SK-N-SH (cell line): ENCODE data around the gene KPNA5. TPM values are rescaled to one million over a fixed set of nuclear protein-coding genes. Genes with fewer than 3 reads are reported as not detected.

Source experiments
- CTCF ChIA-PET: fragments of 300-600, 350-600 bp; formaldehyde crosslinking; extraction: SDS; loops from one replicate; lab custom pipeline; 2021; lab: Yijun Ruan, JAX
- POLR2A ChIA-PET: fragments of 350-600 bp; sonication (Branson Sonifier 250); formaldehyde crosslinking; extraction: SDS; loops from one replicate; lab custom pipeline; 2020; ENCODE audit warnings: antibody characterized with exemption, inconsistent platforms; lab: Yijun Ruan, JAX
- DNase-seq: peaks from one replicate; pipeline ENCODE4 v3.0.0; 2012
- H2AFZ ChIP-seq: fragments of 200-600 bp; sonication (generic); 2 replicates; pipeline ENCODE4 v1.8.1; 2016; ENCODE audit warnings: antibody characterized with exemption, mild to moderate bottlenecking, low read depth
- H3F3A ChIP-seq: fragments of 200-600 bp; sonication (generic); replicated peaks from 2 replicates; pipeline ENCODE3; 2016; ENCODE audit warnings: antibody characterized with exemption, mild to moderate bottlenecking; ENCODE audit not compliant: insufficient read depth
- H3K27ac ChIP-seq, 2 experiments: fragments of 200-500 bp in 1 of 2; fragments of 200-600 bp in 1 of 2; sonication (Bioruptor generic) in 1 of 2; sonication (generic), shearing (Covaris generic) in 1 of 2; 2 replicates each; pipeline versions ENCODE4 v1.5.1 to v1.6.1; 2014 to 2016; ENCODE audit warnings: low read depth in 2 of 2, inconsistent platforms in 1 of 2, low read length in 1 of 2, mild to moderate bottlenecking in 1 of 2, mixed read lengths in 1 of 2
- H3K27me3 ChIP-seq: fragments of 200-600 bp; sonication (generic), shearing (Covaris generic); 2 replicates; pipeline ENCODE4 v1.6.1; 2016; ENCODE audit warnings: mixed run types; ENCODE audit not compliant: insufficient read depth
- H3K36me3 ChIP-seq, 2 experiments: fragments of 200-500 bp in 1 of 2; fragments of 200-600 bp in 1 of 2; sonication (Bioruptor generic) in 1 of 2; sonication (generic) in 1 of 2; replicated peaks in 1 of 2; 2 replicates each; pipeline versions ENCODE3 to v1.5.1; 2014 to 2016; ENCODE audit warnings: low read length in 1 of 2, mild to moderate bottlenecking in 1 of 2; ENCODE audit not compliant: insufficient read depth in 2 of 2, control insufficient read depth in 1 of 2
- H3K4me1 ChIP-seq, 2 experiments: fragments of 200-500 bp in 1 of 2; fragments of 200-600 bp in 1 of 2; sonication (Bioruptor generic) in 1 of 2; sonication (generic), shearing (Covaris generic) in 1 of 2; 2 replicates each; pipeline versions ENCODE4 v1.5.1 to v1.6.1; 2014 to 2016; ENCODE audit warnings: low read depth in 1 of 2, low read length in 1 of 2, mixed run types in 1 of 2; ENCODE audit not compliant: insufficient read depth in 2 of 2, control insufficient read depth in 1 of 2
- H3K4me2 ChIP-seq: fragments of 200-600 bp; sonication (generic), shearing (Covaris generic); 2 replicates; pipeline ENCODE4 v1.6.1; 2017; ENCODE audit warnings: mixed run types
- H3K4me3 ChIP-seq, 2 experiments: fragments of 200-500 bp in 1 of 2; fragments of 200-600 bp in 1 of 2; sonication (Bioruptor generic) in 1 of 2; sonication (generic), shearing (Covaris generic) in 1 of 2; 2 replicates each; pipeline versions ENCODE4 v1.5.1 to v1.8.1; 2014 to 2016; ENCODE audit warnings: low read depth in 2 of 2, inconsistent platforms in 1 of 2, low read length in 1 of 2, mild to moderate bottlenecking in 1 of 2, mixed read lengths in 1 of 2, moderate library complexity in 1 of 2
- H3K79me2 ChIP-seq: fragments of 200-600 bp; sonication (generic); 2 replicates; pipeline ENCODE4 v1.8.1; 2017; ENCODE audit warnings: mild to moderate bottlenecking; ENCODE audit not compliant: insufficient read depth
- H3K9ac ChIP-seq: fragments of 200-600 bp; sonication (generic); 2 replicates; pipeline ENCODE4 v1.6.1; 2017; ENCODE audit warnings: mixed run types
- H3K9me2 ChIP-seq: fragments of 200-600 bp; sonication (generic); 2 replicates; pipeline ENCODE4 v1.6.1; 2017; ENCODE audit warnings: mixed run types
- H3K9me3 ChIP-seq: fragments of 200-600 bp; sonication (generic); 2 replicates; pipeline ENCODE4 v1.6.1; 2017; ENCODE audit warnings: mixed run types, mild to moderate bottlenecking, moderate library complexity
- H4K20me1 ChIP-seq: fragments of 200-600 bp; sonication (generic); 2 replicates; pipeline ENCODE4 v1.6.1; 2017; ENCODE audit warnings: mild to moderate bottlenecking, mixed run types; ENCODE audit not compliant: insufficient read depth
- EZH2phosphoT487 ChIP-seq: fragments of 200-600 bp; sonication (generic); IDR thresholded peaks from 2 replicates; pipeline ENCODE4 v1.6.1; 2017; ENCODE audit warnings: low read depth, mixed run types, mild to moderate bottlenecking, antibody characterized with exemption, moderate library complexity, borderline replicate concordance
- FOSL2 ChIP-seq: IDR thresholded peaks from 2 replicates; pipeline ENCODE4 v1.4.0; 2012; ENCODE audit warnings: low read depth, mild to moderate bottlenecking, moderate library complexity, borderline replicate concordance
- FOXJ3 ChIP-seq: sonication (generic); formaldehyde crosslinking; IDR thresholded peaks from 2 replicates; pipeline ENCODE4 v1.5.1; 2020; ENCODE audit warnings: mild to moderate bottlenecking, missing genetic modification reagents
- GATA2 ChIP-seq: sonication (generic); formaldehyde crosslinking; IDR thresholded peaks from 2 replicates; pipeline ENCODE4 v1.5.0; 2020; ENCODE audit warnings: mild to moderate bottlenecking, missing genetic modification reagents
- JUND ChIP-seq: IDR thresholded peaks from 2 replicates; pipeline ENCODE4 v1.4.0; 2012
- PBX3 ChIP-seq: IDR thresholded peaks from 2 replicates; pipeline ENCODE4; 2012
- RAD21 ChIP-seq: IDR thresholded peaks from 2 replicates; pipeline ENCODE4 v1.6.1; 2012; ENCODE audit warnings: mild to moderate bottlenecking, low read length
- REST ChIP-seq: IDR thresholded peaks from 2 replicates; pipeline ENCODE4 v1.6.1; 2012; ENCODE audit warnings: mild to moderate bottlenecking, low read depth, low read length, moderate library complexity
- RFX5 ChIP-seq: IDR thresholded peaks from 2 replicates; pipeline ENCODE4 v1.6.1; 2012; ENCODE audit warnings: mild to moderate bottlenecking, improper control_type of control experiment, low read length
- TAF1 ChIP-seq: IDR thresholded peaks from 2 replicates; pipeline ENCODE4 v1.6.1; 2012; ENCODE audit warnings: low read depth, mild to moderate bottlenecking, low read length, moderate library complexity, borderline replicate concordance
- YY1 ChIP-seq: IDR thresholded peaks from 2 replicates; pipeline ENCODE4 v1.4.0; 2012; ENCODE audit warnings: low read depth, mild to moderate bottlenecking
- ZBTB33 ChIP-seq: IDR thresholded peaks from 2 replicates; pipeline ENCODE4 v1.4.0; 2012; ENCODE audit warnings: low read depth, borderline replicate concordance
- WGBS: methylation state at CpG from one replicate; pipeline ENCODE4 v1.1.6; 2017; ENCODE audit warnings: low lambda C conversion rate; 5-methylcytosine and 5-hydroxymethylcytosine counted together
- polyA plus RNA-seq, 3 experiments: library from polyadenylated mRNA; depleted of rRNA; stranded (reverse); fragments of >200 nt; gene quantifications; 2 replicates each; pipeline ENCODE4 v1.2.3, GENCODE V29; 2012

Gene KPNA5
- polyA plus RNA-seq, 1 of the 3 experiments (the other 2 are of a cell fraction): 1.9 TPM

GRCh38 chr6:116764629-116764960, 83.6 kb downstream of the KPNA5 start:
- H3K36me3 ChIP-seq: no peaks in the 10 kb centered on the region
- peaks cover 14% of the 10 kb centered on the region; the same call in 1 of the 2 replicates for H3K27me3 ChIP-seq
- DNase-seq: peak; percentile 30
- peaks cover 0 to 11% of the 10 kb centered on the region in 2 experiments; a peak in 2 of 4 replicates for H3K4me1 ChIP-seq
- no peaks in the 10 kb centered on the region for H3K9me2 ChIP-seq
- no peak overlapping the region for H2AFZ ChIP-seq
- H3K9ac ChIP-seq: no peak overlapping the region
- H3K4me3 ChIP-seq: peak overlapping the region in 1 of 2 experiments; percentile 19; a peak in 2 of 4 replicates
- CTCF ChIA-PET: interaction anchor here (2.0 kb wide), 1 partner anchor 15 kb away, joined by 9 read pairs; no protein-coding TSS in a partner anchor
- H3K9me3 ChIP-seq: no peaks in the 10 kb centered on the region
- H3F3A ChIP-seq: no peaks in the 10 kb centered on the region
- TF ChIP-seq PBX3 (no peak), ZBTB33 (no peak), EZH2phosphoT487 (no peak), GATA2 (no peak), JUND (no peak), RFX5 (no peak)
- H3K27ac ChIP-seq: peak overlapping the region in 1 of 2 experiments; percentile 75; a peak in 1 of 4 replicates
- POLR2A ChIA-PET: no interaction called here
- no peaks in the 10 kb centered on the region for H4K20me1 ChIP-seq
- WGBS: 61% methylated on average over 18 of the region's 19 CpGs
- H3K79me2 ChIP-seq: no peaks in the 10 kb centered on the region
- peak overlapping the region; percentile 28; the same call in 1 of the 2 replicates for H3K4me2 ChIP-seq

- Histone ChIP-seq H3K4me3 (peak within 1 kb of the TSS in 1 of 2 experiments; percentile 19; a peak in 2 of 4 replicates), H3K79me2 (no peaks in the 10 kb centered on the region), H4K20me1 (no peaks in the 10 kb centered on the region), H3K4me2 (peak within 1 kb of the TSS; percentile 28; the same call in 1 of the 2 replicates), H3K36me3 (no peaks in the 10 kb centered on the region), H3K9me3 (no peaks in the 10 kb centered on the region), H3K9me2 (no peaks in the 10 kb centered on the region), H3K9ac (no peak within 1 kb of the TSS), H2AFZ (0 out of 2 replicates have a peak within 1 kb of the TSS, but pooled peaks have one; percentile 36), H3F3A (no peaks in the 10 kb centered on the region), H3K4me1 (peaks cover 0 to 11% of the 10 kb centered on the region in 2 experiments; a peak in 2 of 4 replicates), H3K27ac (peak within 1 kb of the TSS in 1 of 2 experiments; percentile 75; a peak in 1 of 4 replicates), H3K27me3 (peaks cover 14% of the 10 kb centered on the region; the same call in 1 of the 2 replicates)
- WGBS: 38% methylated on average over 44 of the region's 89 CpGs
- DNase-seq: peak; percentile 69
- no peak for TF ChIP-seq FOSL2
- TF ChIP-seq TAF1: no peak
- no peak for TF ChIP-seq RAD21
- TF ChIP-seq FOXJ3: no peak
- no peak for TF ChIP-seq EZH2phosphoT487
- TF ChIP-seq REST: no peak
- no peak for TF ChIP-seq PBX3
- no peak for TF ChIP-seq YY1
- ChIA-PET CTCF (interaction anchor here (0.6 to 2.0 kb wide), 3 partner anchors 11 to 918 kb away, joined by 3 to 9 read pairs (median 3); no protein-coding TSS in a partner anchor), POLR2A (interaction anchor here (0.6 kb wide), 1 partner anchor 914 kb away, joined by 3 read pairs; no protein-coding TSS in a partner anchor)
Observed at GRCh38 chr6:116764961-116765841, 84.2 kb downstream of the KPNA5 start, which contains the start of gene FAM162B. TSS of gene FAM162B (minus strand) at chr6:116765719. CDS start at chr6:116765576, 143 bp downstream.
